PC-3 (cell line): ENCODE data around the gene PLOD3.

Source experiments
- EZH2 ChIP-seq: fragments of 300-600 bp; sonication (generic); IDR thresholded peaks from one replicate; pipeline ENCODE4 v1.6.1; 2017; ENCODE audit warnings: antibody characterized with exemption, mild to moderate bottlenecking, low read length; ENCODE audit not compliant: unreplicated experiment
- EZH2phosphoT487 ChIP-seq: fragments of 300-600 bp; sonication (generic); IDR thresholded peaks from 2 replicates; pipeline ENCODE4 v1.6.1; 2018; ENCODE audit warnings: mild to moderate bottlenecking, antibody characterized with exemption, low read length, borderline replicate concordance
- TF ChIP-seq, protein P1 (sequence below): fragments of 300-600 bp; sonication (generic); conservative IDR thresholded peaks from 2 replicates; pipeline ENCODE4 v1.5.1; 2017; ENCODE audit warnings: antibody characterized with exemption, low read depth, mild to moderate bottlenecking, low read length

DNA sequence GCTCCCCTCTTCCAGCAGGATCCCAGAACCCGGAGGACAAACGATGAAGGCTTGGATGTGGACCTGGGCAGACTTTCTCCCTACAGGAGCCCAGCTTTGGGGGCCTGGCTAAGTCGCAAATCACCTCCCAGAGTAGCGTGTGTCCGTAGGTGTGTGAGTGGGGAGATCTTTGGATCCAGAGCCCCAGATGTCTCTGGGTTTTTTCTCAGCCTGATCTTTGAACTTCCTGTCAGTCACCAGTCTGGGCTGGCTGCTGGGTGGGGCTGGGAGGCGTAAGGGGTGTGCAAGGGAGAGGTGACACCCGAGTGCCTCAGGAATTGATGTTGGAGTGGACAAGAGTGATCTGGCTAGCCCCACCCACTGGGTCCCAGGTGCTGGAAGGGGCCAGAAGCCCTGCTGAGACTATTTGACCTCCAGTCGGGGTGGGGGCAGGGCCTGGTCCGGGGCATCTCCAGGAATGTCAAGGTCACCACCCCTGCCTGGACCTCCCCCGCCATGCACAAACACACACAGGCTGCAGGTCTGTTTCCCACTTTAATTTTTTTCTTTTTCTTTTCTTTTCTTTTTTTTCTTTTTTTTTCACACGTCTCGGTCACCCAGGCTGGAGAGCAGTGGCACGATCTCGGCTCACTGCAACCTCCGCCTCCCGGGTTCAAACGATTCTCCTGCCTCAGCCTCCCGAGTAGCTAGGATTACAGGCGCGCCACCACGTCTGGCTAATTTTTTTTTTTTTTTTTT is 16.4 kb downstream of the PLOD3 start, which contains the start of gene MOGAT3:
- TF ChIP-seq, protein P1, sequence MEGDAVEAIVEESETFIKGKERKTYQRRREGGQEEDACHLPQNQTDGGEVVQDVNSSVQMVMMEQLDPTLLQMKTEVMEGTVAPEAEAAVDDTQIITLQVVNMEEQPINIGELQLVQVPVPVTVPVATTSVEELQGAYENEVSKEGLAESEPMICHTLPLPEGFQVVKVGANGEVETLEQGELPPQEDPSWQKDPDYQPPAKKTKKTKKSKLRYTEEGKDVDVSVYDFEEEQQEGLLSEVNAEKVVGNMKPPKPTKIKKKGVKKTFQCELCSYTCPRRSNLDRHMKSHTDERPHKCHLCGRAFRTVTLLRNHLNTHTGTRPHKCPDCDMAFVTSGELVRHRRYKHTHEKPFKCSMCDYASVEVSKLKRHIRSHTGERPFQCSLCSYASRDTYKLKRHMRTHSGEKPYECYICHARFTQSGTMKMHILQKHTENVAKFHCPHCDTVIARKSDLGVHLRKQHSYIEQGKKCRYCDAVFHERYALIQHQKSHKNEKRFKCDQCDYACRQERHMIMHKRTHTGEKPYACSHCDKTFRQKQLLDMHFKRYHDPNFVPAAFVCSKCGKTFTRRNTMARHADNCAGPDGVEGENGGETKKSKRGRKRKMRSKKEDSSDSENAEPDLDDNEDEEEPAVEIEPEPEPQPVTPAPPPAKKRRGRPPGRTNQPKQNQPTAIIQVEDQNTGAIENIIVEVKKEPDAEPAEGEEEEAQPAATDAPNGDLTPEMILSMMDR: no peak
- TF ChIP-seq EZH2 (no peak), EZH2phosphoT487 (no peak)
